Smooth muscle cell of the pulmonary artery (primary cell): Measurements from ENCODE around the gene PDIA5. TPM values are rescaled to one million over a fixed set of nuclear protein-coding genes. Genes with fewer than 3 reads are reported as not detected.

Experiments
- total RNA-seq: library from RNA; depleted of rRNA; stranded (reverse); fragments of >200 nt; gene quantifications from 2 replicates; pipeline ENCODE4 v1.2.3, GENCODE V29; 2014

The PDIA5 gene
- total RNA-seq = 69.7 and 77.5 TPM in 2 replicates

DNA sequence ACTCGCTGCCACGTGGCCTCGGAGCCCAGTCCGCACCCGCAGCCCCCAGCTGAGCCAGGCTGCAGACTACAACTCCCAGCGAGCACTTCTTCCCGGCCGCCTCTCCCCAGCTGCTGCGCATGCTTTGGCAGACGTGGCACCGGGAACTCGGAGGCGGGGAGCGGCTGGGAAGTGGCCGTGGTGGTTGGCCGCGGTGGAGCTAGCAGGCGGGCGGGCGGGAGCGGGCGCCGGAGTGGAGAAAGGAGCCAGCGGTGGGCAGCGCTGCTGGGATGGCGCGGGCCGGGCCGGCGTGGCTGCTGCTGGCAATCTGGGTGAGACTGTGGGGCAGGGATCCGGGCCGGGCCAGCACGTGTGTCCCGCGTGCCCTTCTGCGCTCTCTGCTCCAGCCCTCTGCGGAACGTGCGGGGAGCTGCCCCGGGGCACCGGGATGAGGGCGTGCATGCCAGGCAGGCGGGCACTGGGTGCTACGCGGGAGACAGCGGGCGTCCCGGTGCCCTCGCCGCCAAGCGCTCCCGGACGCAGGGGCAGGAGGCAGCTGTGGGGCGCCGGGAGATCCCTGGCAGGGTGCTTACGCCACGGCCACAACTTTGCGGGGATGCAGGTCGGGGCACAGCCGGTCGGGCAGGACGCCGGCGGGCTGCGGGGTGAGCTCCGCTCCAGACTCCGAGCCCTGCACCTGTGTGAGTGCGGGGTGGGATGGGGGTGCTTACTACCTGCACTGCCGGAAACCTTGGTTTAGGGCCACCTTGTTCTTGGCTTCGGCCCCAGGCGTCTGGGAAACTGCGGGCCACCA lies at the start of gene PDIA5:
Gene PDIA5, plus strand, starts transcription at position 130 of the 793 bp plus-strand sequence. Its CDS starts 140 bp downstream, at position 270.

DNA sequence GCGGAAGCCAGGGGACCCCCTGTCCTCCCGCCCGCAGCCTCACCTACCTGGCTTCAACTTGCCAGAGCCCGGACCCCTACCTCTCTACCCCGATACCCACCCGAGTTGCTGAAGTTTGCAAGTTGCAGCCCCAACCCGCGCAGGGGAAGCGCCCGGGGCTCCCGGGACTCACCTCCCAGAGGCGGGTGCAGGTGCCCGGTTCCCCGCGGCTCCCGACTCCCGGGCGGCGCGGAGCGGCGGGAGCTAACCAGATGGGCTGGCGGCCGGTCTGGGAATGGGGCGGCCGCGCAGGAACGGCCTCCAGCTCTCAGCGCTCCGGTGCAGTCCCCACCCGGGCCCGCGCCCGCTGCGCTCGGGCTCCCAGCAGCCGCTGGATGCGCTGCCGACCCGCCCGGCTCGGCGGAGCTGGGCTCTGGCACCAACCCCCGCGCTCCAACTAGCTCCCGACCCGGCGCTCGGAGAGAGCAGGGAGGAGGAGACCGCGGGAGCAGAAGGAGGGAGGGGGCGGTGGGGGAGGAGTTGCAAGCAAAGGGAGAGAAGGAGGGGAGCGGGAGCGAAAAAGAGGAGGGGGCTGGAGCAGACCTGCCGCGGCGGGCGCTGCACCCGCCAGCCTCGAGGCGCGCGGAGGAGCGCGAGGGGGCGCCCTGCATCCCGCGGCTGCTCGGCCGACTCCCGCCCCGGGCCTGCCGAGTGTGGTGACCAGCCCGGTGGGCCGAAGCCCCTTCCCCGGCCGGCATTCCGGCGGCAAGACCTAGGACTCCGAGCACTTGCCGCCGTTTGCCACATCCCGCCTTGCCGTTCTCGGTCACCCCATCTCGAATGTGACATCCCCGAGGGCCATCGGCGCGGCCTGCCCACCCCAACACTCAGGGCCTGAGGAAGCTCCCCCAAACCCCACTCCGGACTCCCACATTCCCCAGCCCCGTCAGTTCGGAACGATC lies 39.3 kb upstream of the PDIA5 start, which contains the start of gene SEMA5B:
Gene SEMA5B, minus strand, starts transcription at position 472 of the 941 bp plus-strand sequence. CDS start 66,500 bp downstream, outside the sequence.

DNA sequence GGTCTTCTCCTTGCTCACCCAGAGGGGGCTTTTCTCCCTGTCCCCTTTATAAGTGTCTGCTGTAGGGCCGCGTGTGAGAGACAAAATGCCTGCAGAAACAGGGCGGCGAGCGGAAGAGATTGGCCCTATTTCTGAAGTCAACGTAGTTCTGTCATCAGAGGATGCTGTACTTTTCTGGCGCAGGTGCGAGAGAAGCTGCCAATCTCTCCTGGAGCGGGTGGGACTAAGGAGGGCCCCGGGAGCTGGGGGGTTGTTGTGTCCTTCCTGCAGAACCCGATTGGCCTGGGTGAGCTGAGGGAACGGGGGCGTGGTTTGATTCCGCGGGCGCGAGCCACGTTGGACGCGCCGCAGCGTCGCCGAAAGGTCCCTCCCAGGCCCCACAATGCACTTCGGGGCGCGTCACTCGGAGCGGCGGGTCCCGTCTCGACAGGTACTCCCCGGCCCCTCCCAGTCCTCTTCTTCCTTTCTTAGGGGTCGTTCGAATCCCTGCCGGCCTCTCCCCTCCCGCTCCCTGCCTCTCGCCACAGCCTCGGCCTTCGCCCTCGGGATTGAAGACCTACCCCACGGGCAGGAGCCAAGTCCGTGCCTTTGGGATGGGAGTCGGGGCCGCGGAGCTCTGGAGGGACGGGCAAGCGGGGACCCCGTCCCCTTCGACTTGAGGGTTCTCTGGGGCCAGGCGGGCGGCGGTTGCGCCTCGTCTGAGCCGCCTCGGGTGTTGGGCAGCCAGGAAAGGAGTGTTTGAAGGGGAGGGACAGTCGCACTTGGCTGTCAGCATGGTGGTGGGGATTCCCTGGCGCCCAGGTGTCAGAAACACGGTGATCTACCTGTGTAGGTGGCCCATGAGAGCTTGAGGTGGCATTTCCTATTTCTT lies 135.0 kb downstream of the PDIA5 start, which contains the start of gene SEC22A:
Gene SEC22A, plus strand, starts transcription at position 387 of the 871 bp plus-strand sequence. CDS start 7,275 bp downstream, outside the sequence.

Other genes starting within 250 kb of the PDIA5 start
- 0.33 and 0.72 TPM in 2 replicates for gene SEMA5B, start 39.3 kb upstream of the PDIA5 start, total RNA-seq
- 36.3 and 45.0 TPM in 2 replicates for gene SEC22A, start 134.9 kb downstream of the PDIA5 start, total RNA-seq